GM12878 (cell line): ENCODE measurements around the gene VCL. TPM values are rescaled to one million over a fixed set of nuclear protein-coding genes. Genes with fewer than 3 reads are reported as not detected.

Experiments used
- ASH2L ChIP-seq: fragments of 300-600, 200-600 bp; sonication (generic); IDR thresholded peaks from 2 replicates; pipeline ENCODE4 v1.6.1; 2017; ENCODE audit warnings: low read depth, mild to moderate bottlenecking, borderline replicate concordance
- BACH1 ChIP-seq: fragments of 450-650 bp; IDR thresholded peaks from 2 replicates; pipeline ENCODE4 v1.6.1; 2017; ENCODE audit warnings: mild to moderate bottlenecking, borderline replicate concordance
- BHLHE40 ChIP-seq, 2 experiments: fragments of 450-650 bp in 1 of 2; IDR thresholded peaks; 2 replicates each; pipeline ENCODE4 v1.6.1; 2011 to 2017; ENCODE audit warnings: low read depth in 2 of 2, borderline replicate concordance in 1 of 2, improper control_type of control experiment in 1 of 2, low read length in 1 of 2, mild to moderate bottlenecking in 1 of 2
- CREB1 ChIP-seq: IDR thresholded peaks from 2 replicates; pipeline ENCODE4 v1.6.1; 2012; ENCODE audit warnings: low read depth, mild to moderate bottlenecking, inconsistent platforms
- EED ChIP-seq: sonication (generic); IDR thresholded peaks from 2 replicates; pipeline ENCODE4 v1.6.1; 2016; ENCODE audit warnings: antibody characterized with exemption, low read depth
- FOXK2 ChIP-seq: fragments of 450-650 bp; IDR thresholded peaks from 2 replicates; pipeline ENCODE4 v1.6.1; 2017; ENCODE audit warnings: mild to moderate bottlenecking, moderate library complexity
- HDAC2 ChIP-seq: fragments of 200-600 bp; sonication (generic); IDR thresholded peaks from 2 replicates; pipeline ENCODE4 v1.6.1; 2017
- PAX8 ChIP-seq: fragments of 450-650 bp; IDR thresholded peaks from 2 replicates; pipeline ENCODE4 v1.6.1; 2017; ENCODE audit warnings: mild to moderate bottlenecking, moderate library complexity
- PML ChIP-seq: IDR thresholded peaks from 2 replicates; pipeline ENCODE4 v1.6.1; 2012; ENCODE audit warnings: low read length, inconsistent platforms
- SMAD1 ChIP-seq: fragments of 450-650 bp; IDR thresholded peaks from 2 replicates; pipeline ENCODE4 v1.6.1; 2018; ENCODE audit warnings: mild to moderate bottlenecking, low read depth; ENCODE audit not compliant: partially characterized antibody
- SMARCA5 ChIP-seq: fragments of 450-650 bp; IDR thresholded peaks from 2 replicates; pipeline ENCODE4 v1.6.1; 2017; ENCODE audit warnings: mild to moderate bottlenecking
- SREBF2 ChIP-seq: IDR thresholded peaks from 2 replicates; pipeline ENCODE4 v1.6.1; 2012; ENCODE audit warnings: mild to moderate bottlenecking, low read length
- SUZ12 ChIP-seq: fragments of 200-600 bp; sonication (generic); IDR thresholded peaks from one replicate; pipeline ENCODE4 v1.6.1; 2018; ENCODE audit warnings: antibody characterized with exemption, mild to moderate bottlenecking; ENCODE audit not compliant: unreplicated experiment
- TCF12 ChIP-seq: IDR thresholded peaks from 2 replicates; pipeline ENCODE4 v1.6.1; 2011; ENCODE audit warnings: low read depth, mild to moderate bottlenecking, low read length
- polyA plus RNA-seq, 11 experiments: library from polyadenylated mRNA; depleted of rRNA in 4 of 11; unstranded in 6 of 11; stranded (reverse) in 5 of 11; fragments of >200 nt; fragmentation: Nextera tagmentation in 4 of 11; fragmentation: Illumina TruSeq in 1 of 11; extraction: Ambion mirVana in 4 of 11; extraction: Trizol in 1 of 11; gene quantifications; 1 replicate in 1 of 11; 2 replicates in 10 of 11; pipeline versions ENCODE4 v1.2.1 to v1.2.3, GENCODE V29; 2011 to 2016; ENCODE audit warnings: inconsistent platforms in 2 of 11, missing spikeins in 2 of 11, low read depth in 1 of 11
- total RNA-seq, 4 experiments: library from RNA; depleted of rRNA in 3 of 4; stranded (reverse); fragments of >200 nt in 3 of 4; fragmentation: Illumina TruSeq in 1 of 4; extraction: Trizol in 1 of 4; gene quantifications; 2 replicates each; pipeline versions ENCODE4 v1.2.1 to v1.2.3, GENCODE V29; 2013 to 2021
- TF ChIP-seq, protein P1 (sequence below): fragments of 450-650 bp; IDR thresholded peaks from 2 replicates; pipeline ENCODE4 v1.6.1; 2017; ENCODE audit warnings: mild to moderate bottlenecking, moderate library complexity
- TF ChIP-seq, protein P2 (sequence below): fragments of 450-650 bp; IDR thresholded peaks from 2 replicates; pipeline ENCODE4 v1.6.1; 2017; ENCODE audit warnings: antibody characterized with exemption, mild to moderate bottlenecking, moderate library complexity
- TF ChIP-seq, protein P3 (sequence below): fragments of 450-650 bp; IDR thresholded peaks from 2 replicates; pipeline ENCODE4 v1.6.1; 2014; ENCODE audit warnings: mild to moderate bottlenecking
- TF ChIP-seq, protein P4 (sequence below): fragments of 450-650 bp; IDR thresholded peaks from 2 replicates; pipeline ENCODE4 v1.6.1; 2017; ENCODE audit warnings: low read depth, mild to moderate bottlenecking, moderate library complexity
- TF ChIP-seq, protein P5 (sequence below): fragments of 450-650 bp; IDR thresholded peaks from 2 replicates; pipeline ENCODE4 v1.6.1; 2017; ENCODE audit warnings: borderline replicate concordance

Gene VCL
- total and polyA plus RNA-seq, 10 of the 15 experiments (the other 5 are each of a cell fraction or from before 2014, with no cell fraction given) = 6.7 to 54.6 (median 24.3) TPM

DNA sequence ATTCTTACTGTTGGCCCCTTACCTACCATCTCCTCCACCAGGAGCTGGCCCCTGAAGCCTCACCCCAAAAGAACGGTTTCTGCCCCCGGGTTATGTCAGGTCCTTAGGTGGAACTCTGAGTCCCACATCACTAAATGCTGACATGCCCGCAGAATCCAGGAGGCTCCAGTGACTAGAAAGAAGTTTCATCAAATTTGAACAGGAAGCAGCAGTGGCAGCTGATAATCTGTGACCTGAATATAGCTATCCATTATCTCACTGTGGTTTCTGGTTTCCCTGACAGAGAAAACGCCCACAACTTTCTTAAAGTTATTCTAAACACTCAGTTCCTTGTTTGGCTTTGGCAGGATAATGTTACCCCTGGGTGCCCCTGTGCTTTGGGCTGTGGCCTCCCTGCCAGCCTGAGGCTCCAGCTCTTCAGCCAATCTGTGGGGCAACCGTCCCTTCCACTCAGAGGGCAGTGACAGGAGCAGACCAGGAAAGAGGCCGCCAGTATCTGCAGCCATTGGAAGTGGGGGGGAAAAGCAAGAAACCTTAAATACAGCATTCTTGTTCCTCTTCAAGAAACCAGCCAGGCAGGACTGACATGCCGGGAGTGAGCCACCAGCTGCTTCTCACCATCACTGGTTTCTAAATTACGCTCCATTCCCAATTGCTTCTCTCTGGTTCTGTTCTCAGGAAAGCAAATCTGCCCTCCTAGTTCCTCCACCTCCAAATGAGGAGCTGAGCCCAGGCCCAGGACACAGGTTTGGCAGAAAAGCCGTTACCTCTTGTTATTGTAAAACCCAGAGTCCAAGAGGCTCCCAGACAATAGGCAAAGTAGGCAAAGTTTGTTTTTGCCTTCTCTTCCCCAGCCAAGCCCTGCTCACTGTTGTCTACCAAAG lies 41.2 kb upstream of the VCL start (continued):
- TF ChIP-seq, protein P1, sequence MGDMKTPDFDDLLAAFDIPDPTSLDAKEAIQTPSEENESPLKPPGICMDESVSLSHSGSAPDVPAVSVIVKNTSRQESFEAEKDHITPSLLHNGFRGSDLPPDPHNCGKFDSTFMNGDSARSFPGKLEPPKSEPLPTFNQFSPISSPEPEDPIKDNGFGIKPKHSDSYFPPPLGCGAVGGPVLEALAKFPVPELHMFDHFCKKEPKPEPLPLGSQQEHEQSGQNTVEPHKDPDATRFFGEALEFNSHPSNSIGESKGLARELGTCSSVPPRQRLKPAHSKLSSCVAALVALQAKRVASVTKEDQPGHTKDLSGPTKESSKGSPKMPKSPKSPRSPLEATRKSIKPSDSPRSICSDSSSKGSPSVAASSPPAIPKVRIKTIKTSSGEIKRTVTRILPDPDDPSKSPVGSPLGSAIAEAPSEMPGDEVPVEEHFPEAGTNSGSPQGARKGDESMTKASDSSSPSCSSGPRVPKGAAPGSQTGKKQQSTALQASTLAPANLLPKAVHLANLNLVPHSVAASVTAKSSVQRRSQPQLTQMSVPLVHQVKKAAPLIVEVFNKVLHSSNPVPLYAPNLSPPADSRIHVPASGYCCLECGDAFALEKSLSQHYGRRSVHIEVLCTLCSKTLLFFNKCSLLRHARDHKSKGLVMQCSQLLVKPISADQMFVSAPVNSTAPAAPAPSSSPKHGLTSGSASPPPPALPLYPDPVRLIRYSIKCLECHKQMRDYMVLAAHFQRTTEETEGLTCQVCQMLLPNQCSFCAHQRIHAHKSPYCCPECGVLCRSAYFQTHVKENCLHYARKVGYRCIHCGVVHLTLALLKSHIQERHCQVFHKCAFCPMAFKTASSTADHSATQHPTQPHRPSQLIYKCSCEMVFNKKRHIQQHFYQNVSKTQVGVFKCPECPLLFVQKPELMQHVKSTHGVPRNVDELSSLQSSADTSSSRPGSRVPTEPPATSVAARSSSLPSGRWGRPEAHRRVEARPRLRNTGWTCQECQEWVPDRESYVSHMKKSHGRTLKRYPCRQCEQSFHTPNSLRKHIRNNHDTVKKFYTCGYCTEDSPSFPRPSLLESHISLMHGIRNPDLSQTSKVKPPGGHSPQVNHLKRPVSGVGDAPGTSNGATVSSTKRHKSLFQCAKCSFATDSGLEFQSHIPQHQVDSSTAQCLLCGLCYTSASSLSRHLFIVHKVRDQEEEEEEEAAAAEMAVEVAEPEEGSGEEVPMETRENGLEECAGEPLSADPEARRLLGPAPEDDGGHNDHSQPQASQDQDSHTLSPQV = no peak
- TF ChIP-seq, protein P2, sequence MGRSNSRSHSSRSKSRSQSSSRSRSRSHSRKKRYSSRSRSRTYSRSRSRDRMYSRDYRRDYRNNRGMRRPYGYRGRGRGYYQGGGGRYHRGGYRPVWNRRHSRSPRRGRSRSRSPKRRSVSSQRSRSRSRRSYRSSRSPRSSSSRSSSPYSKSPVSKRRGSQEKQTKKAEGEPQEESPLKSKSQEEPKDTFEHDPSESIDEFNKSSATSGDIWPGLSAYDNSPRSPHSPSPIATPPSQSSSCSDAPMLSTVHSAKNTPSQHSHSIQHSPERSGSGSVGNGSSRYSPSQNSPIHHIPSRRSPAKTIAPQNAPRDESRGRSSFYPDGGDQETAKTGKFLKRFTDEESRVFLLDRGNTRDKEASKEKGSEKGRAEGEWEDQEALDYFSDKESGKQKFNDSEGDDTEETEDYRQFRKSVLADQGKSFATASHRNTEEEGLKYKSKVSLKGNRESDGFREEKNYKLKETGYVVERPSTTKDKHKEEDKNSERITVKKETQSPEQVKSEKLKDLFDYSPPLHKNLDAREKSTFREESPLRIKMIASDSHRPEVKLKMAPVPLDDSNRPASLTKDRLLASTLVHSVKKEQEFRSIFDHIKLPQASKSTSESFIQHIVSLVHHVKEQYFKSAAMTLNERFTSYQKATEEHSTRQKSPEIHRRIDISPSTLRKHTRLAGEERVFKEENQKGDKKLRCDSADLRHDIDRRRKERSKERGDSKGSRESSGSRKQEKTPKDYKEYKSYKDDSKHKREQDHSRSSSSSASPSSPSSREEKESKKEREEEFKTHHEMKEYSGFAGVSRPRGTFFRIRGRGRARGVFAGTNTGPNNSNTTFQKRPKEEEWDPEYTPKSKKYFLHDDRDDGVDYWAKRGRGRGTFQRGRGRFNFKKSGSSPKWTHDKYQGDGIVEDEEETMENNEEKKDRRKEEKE = no peak
- peak; percentile 91 for TF ChIP-seq TCF12
- no peak for TF ChIP-seq PAX8
- 0 out of 2 replicates have a peak, but pooled peaks have one; percentile 33 for TF ChIP-seq ASH2L
- no peak for TF ChIP-seq SREBF2
- TF ChIP-seq, protein P3, sequence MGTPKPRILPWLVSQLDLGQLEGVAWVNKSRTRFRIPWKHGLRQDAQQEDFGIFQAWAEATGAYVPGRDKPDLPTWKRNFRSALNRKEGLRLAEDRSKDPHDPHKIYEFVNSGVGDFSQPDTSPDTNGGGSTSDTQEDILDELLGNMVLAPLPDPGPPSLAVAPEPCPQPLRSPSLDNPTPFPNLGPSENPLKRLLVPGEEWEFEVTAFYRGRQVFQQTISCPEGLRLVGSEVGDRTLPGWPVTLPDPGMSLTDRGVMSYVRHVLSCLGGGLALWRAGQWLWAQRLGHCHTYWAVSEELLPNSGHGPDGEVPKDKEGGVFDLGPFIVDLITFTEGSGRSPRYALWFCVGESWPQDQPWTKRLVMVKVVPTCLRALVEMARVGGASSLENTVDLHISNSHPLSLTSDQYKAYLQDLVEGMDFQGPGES = no peak
- peak; percentile 66; the same call in 1 of the 2 replicates for TF ChIP-seq CREB1
- TF ChIP-seq SUZ12 = no peak
- TF ChIP-seq FOXK2 = no peak
- peak; percentile 19; the same call in 1 of the 2 replicates for TF ChIP-seq BACH1
- TF ChIP-seq EED = peak; percentile 98
- TF ChIP-seq HDAC2 = no peak
- peak; percentile 54; the same call in 1 of the 2 replicates for TF ChIP-seq PML
- TF ChIP-seq, protein P4, sequence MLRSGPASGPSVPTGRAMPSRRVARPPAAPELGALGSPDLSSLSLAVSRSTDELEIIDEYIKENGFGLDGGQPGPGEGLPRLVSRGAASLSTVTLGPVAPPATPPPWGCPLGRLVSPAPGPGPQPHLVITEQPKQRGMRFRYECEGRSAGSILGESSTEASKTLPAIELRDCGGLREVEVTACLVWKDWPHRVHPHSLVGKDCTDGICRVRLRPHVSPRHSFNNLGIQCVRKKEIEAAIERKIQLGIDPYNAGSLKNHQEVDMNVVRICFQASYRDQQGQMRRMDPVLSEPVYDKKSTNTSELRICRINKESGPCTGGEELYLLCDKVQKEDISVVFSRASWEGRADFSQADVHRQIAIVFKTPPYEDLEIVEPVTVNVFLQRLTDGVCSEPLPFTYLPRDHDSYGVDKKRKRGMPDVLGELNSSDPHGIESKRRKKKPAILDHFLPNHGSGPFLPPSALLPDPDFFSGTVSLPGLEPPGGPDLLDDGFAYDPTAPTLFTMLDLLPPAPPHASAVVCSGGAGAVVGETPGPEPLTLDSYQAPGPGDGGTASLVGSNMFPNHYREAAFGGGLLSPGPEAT = peak; percentile 95
- TF ChIP-seq SMAD1 = no peak
- TF ChIP-seq BHLHE40 (IDR thresholded peaks at IDR 0.05; ENCODE audit: borderline replicate concordance in 1 of 2, low read depth in 2 of 2, low read length in 1 of 2) = peak; percentile 34 to 41; a peak in 2 of 4 replicates
- 0 out of 2 replicates have a peak, but pooled peaks have one; percentile 56 for TF ChIP-seq SMARCA5
- TF ChIP-seq, protein P5, sequence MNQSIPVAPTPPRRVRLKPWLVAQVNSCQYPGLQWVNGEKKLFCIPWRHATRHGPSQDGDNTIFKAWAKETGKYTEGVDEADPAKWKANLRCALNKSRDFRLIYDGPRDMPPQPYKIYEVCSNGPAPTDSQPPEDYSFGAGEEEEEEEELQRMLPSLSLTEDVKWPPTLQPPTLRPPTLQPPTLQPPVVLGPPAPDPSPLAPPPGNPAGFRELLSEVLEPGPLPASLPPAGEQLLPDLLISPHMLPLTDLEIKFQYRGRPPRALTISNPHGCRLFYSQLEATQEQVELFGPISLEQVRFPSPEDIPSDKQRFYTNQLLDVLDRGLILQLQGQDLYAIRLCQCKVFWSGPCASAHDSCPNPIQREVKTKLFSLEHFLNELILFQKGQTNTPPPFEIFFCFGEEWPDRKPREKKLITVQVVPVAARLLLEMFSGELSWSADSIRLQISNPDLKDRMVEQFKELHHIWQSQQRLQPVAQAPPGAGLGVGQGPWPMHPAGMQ = no peak
